ENCODE data around the gene CD22.

GRCh38 chr19:35328851-35329285 is at the start of gene CD22:
- no peak for TF ChIP-seq CTCF (IDR thresholded peaks at IDR 0.05)
- no peak for TF ChIP-seq POLR2A (IDR thresholded peaks at IDR 0.05)

Data from prostate gland (tissue), 2 donors.